HEK293 (cell line): Measurements from ENCODE around the gene GSAP.

Experiments
- BCL11A ChIP-seq: fragments of 450-650 bp; formaldehyde crosslinking; IDR thresholded peaks from 2 replicates; pipeline ENCODE4 v1.5.1; 2016; ENCODE audit warnings: low read depth, missing biosample characterization, missing genetic modification characterization
- CTCF ChIP-seq: fragments of 450-650 bp; formaldehyde crosslinking; IDR thresholded peaks from 2 replicates; pipeline ENCODE4 v1.5.1; 2016; ENCODE audit warnings: missing biosample characterization, missing genetic modification characterization
- ELK4 ChIP-seq: IDR thresholded peaks from 2 replicates; pipeline ENCODE4 v1.6.1; 2011; ENCODE audit warnings: mild to moderate bottlenecking, low read depth, low read length, borderline replicate concordance
- HOXA7 ChIP-seq: sonication (generic); formaldehyde crosslinking; IDR thresholded peaks from 2 replicates; pipeline ENCODE4 v1.8.1; 2022; ENCODE audit warnings: missing genetic modification reagents, borderline replicate concordance
- KLF1 ChIP-seq: fragments of 450-650 bp; formaldehyde crosslinking; IDR thresholded peaks from 2 replicates; pipeline ENCODE4 v1.5.1; 2016; ENCODE audit warnings: missing biosample characterization, missing genetic modification characterization
- REPIN1 ChIP-seq: fragments of 450-650 bp; formaldehyde crosslinking; IDR thresholded peaks from 2 replicates; pipeline ENCODE4 v1.5.1; 2017; ENCODE audit warnings: missing biosample characterization, missing genetic modification characterization, low read depth
- SCRT2 ChIP-seq: fragments of 450-650 bp; formaldehyde crosslinking; IDR thresholded peaks from 2 replicates; pipeline ENCODE4 v1.5.1; 2016; ENCODE audit warnings: missing biosample characterization, missing genetic modification characterization
- YY1 ChIP-seq: fragments of 450-650 bp; formaldehyde crosslinking; IDR thresholded peaks from 2 replicates; pipeline ENCODE4 v1.5.1; 2018; ENCODE audit warnings: missing biosample characterization, missing genetic modification characterization
- YY2 ChIP-seq: fragments of 450-650 bp; formaldehyde crosslinking; IDR thresholded peaks from 2 replicates; pipeline ENCODE4 v1.5.1; 2016; ENCODE audit warnings: missing biosample characterization, missing genetic modification characterization
- ZBTB1 ChIP-seq: fragments of 450-650 bp; formaldehyde crosslinking; IDR thresholded peaks from 2 replicates; pipeline ENCODE4 v1.5.1; 2016; ENCODE audit warnings: missing biosample characterization, missing genetic modification characterization
- ZBTB11 ChIP-seq: fragments of 450-650 bp; formaldehyde crosslinking; conservative IDR thresholded peaks from 2 replicates; pipeline ENCODE4 v1.5.1; 2016; ENCODE audit warnings: low read depth, missing biosample characterization, missing genetic modification characterization
- ZBTB6 ChIP-seq: fragments of 450-650 bp; formaldehyde crosslinking; IDR thresholded peaks from 2 replicates; pipeline ENCODE4 v1.5.1; 2017; ENCODE audit warnings: missing biosample characterization, missing genetic modification characterization
- ZIC2 ChIP-seq: fragments of 450-650 bp; formaldehyde crosslinking; IDR thresholded peaks from 2 replicates; pipeline ENCODE4 v1.5.1; 2016; ENCODE audit warnings: missing biosample characterization, missing genetic modification characterization
- ZNF10 ChIP-seq: fragments of 450-650 bp; formaldehyde crosslinking; IDR thresholded peaks from 2 replicates; pipeline ENCODE4 v1.5.1; 2017; ENCODE audit warnings: missing biosample characterization, missing genetic modification characterization
- ZNF112 ChIP-seq: fragments of 450-650 bp; formaldehyde crosslinking; IDR thresholded peaks from 2 replicates; pipeline ENCODE4 v1.5.0; 2017; ENCODE audit warnings: missing biosample characterization, missing genetic modification characterization
- ZNF133 ChIP-seq: fragments of 450-650 bp; formaldehyde crosslinking; IDR thresholded peaks from 2 replicates; pipeline ENCODE4 v1.5.1; 2016; ENCODE audit warnings: missing biosample characterization, missing genetic modification characterization
- ZNF140 ChIP-seq: fragments of 450-650 bp; formaldehyde crosslinking; IDR thresholded peaks from 2 replicates; pipeline ENCODE4 v1.5.1; 2016; ENCODE audit warnings: missing biosample characterization, missing genetic modification characterization
- ZNF157 ChIP-seq: fragments of 450-650 bp; formaldehyde crosslinking; IDR thresholded peaks from 2 replicates; pipeline ENCODE4 v1.5.1; 2016; ENCODE audit warnings: missing biosample characterization, missing genetic modification characterization
- ZNF16 ChIP-seq: fragments of 450-650 bp; formaldehyde crosslinking; IDR thresholded peaks from 2 replicates; pipeline ENCODE4 v1.5.1; 2016; ENCODE audit warnings: low read depth, missing biosample characterization, missing genetic modification characterization
- ZNF221 ChIP-seq: fragments of 450-650 bp; formaldehyde crosslinking; IDR thresholded peaks from 2 replicates; pipeline ENCODE4 v1.5.1; 2017; ENCODE audit warnings: missing biosample characterization, missing genetic modification characterization, borderline replicate concordance
- ZNF24 ChIP-seq: fragments of 450-650 bp; formaldehyde crosslinking; IDR thresholded peaks from 2 replicates; pipeline ENCODE4 v1.5.1; 2016; ENCODE audit warnings: missing biosample characterization, missing genetic modification characterization
- ZNF274 ChIP-seq, 2 experiments: fragments of 200-500 bp in 1 of 2; fragments of 450-650 bp in 1 of 2; sonication (Bioruptor generic) in 1 of 2; formaldehyde crosslinking in 1 of 2; IDR thresholded peaks; 2 replicates each; pipeline versions ENCODE4 v1.5.1 to v1.6.1; 2014 to 2016; ENCODE audit warnings: borderline replicate concordance in 1 of 2, inconsistent platforms in 1 of 2, low read length in 1 of 2, missing biosample characterization in 1 of 2, missing genetic modification characterization in 1 of 2
- ZNF341 ChIP-seq: fragments of 450-650 bp; formaldehyde crosslinking; IDR thresholded peaks from 2 replicates; pipeline ENCODE4; 2016; ENCODE audit warnings: low read depth, missing biosample characterization, missing genetic modification characterization
- ZNF350 ChIP-seq: fragments of 450-650 bp; formaldehyde crosslinking; IDR thresholded peaks from 2 replicates; pipeline ENCODE4 v1.5.0; 2017; ENCODE audit warnings: missing biosample characterization, mild to moderate bottlenecking, missing genetic modification characterization
- ZNF362 ChIP-seq: fragments of 450-650 bp; formaldehyde crosslinking; IDR thresholded peaks from 2 replicates; pipeline ENCODE4 v1.5.1; 2016; ENCODE audit warnings: missing biosample characterization, missing genetic modification characterization
- ZNF48 ChIP-seq: fragments of 450-650 bp; formaldehyde crosslinking; IDR thresholded peaks from 2 replicates; pipeline ENCODE4 v1.5.1; 2016; ENCODE audit warnings: missing biosample characterization, missing genetic modification characterization
- ZNF501 ChIP-seq: fragments of 450-650 bp; formaldehyde crosslinking; IDR thresholded peaks from 2 replicates; pipeline ENCODE4 v1.5.1; 2016; ENCODE audit warnings: missing biosample characterization, missing genetic modification characterization
- ZNF555 ChIP-seq: fragments of 450-650 bp; formaldehyde crosslinking; conservative IDR thresholded peaks from 2 replicates; pipeline ENCODE4 v1.5.1; 2017; ENCODE audit warnings: missing biosample characterization, mild to moderate bottlenecking, missing genetic modification characterization, inconsistent platforms
- ZNF600 ChIP-seq: fragments of 450-650 bp; formaldehyde crosslinking; IDR thresholded peaks from 2 replicates; pipeline ENCODE4 v1.5.1; 2016; ENCODE audit warnings: missing biosample characterization, missing genetic modification characterization
- ZNF623 ChIP-seq: fragments of 450-650 bp; formaldehyde crosslinking; IDR thresholded peaks from 2 replicates; pipeline ENCODE4 v1.5.1; 2016; ENCODE audit warnings: missing biosample characterization, missing genetic modification characterization
- ZNF76 ChIP-seq: fragments of 450-650 bp; formaldehyde crosslinking; IDR thresholded peaks from 2 replicates; pipeline ENCODE4; 2016; ENCODE audit warnings: low read depth, missing biosample characterization, missing genetic modification characterization, borderline replicate concordance
- ZNF843 ChIP-seq: fragments of 450-650 bp; formaldehyde crosslinking; IDR thresholded peaks from 2 replicates; pipeline ENCODE4 v1.5.1; 2016; ENCODE audit warnings: missing biosample characterization, missing genetic modification characterization
- ZSCAN23 ChIP-seq: fragments of 450-650 bp; formaldehyde crosslinking; IDR thresholded peaks from 2 replicates; pipeline ENCODE4 v1.5.1; 2016; ENCODE audit warnings: missing biosample characterization, missing genetic modification characterization

The GSAP gene

GRCh38 chr7:77415823-77416620 is at the start of gene GSAP (continued):
- TF ChIP-seq ZNF133 (tag by site-specific recombination) (no peak), ZNF76 (no peak), ZNF362 (tag by site-specific recombination) (no peak), ZSCAN23 (tag by site-specific recombination) (no peak), ZNF623 (tag by site-specific recombination) (no peak), YY2 (no peak), SCRT2 (tag by site-specific recombination) (no peak), ZBTB11 (tag by site-specific recombination) (no peak), ZNF501 (tag by site-specific recombination) (no peak), ZNF157 (tag by site-specific recombination) (no peak), ZNF24 (tag by site-specific recombination) (no peak), ZNF140 (tag by site-specific recombination) (no peak), ZNF10 (tag by site-specific recombination) (peak; percentile 86), ZNF555 (tag by site-specific recombination) (no peak), ZNF600 (tag by site-specific recombination) (no peak), YY1 (tag by site-specific recombination) (no peak), ZNF274 (IDR thresholded peaks at IDR 0.05; ENCODE audit: low read length) (no peak), ZNF274 (tag by site-specific recombination; IDR thresholded peaks at IDR 0.05; ENCODE audit: borderline replicate concordance) (no peak), ZBTB6 (tag by site-specific recombination) (0 out of 2 replicates have a peak, but pooled peaks have one; percentile 12), CTCF (no peak), BCL11A (tag by site-specific recombination) (no peak), ZNF112 (tag by site-specific recombination) (no peak), HOXA7 (CRISPR knock-in tag) (no peak), ELK4 (no peak), ZNF341 (tag by site-specific recombination) (peak; percentile 74), ZNF350 (no peak), ZNF16 (no peak), ZNF48 (tag by site-specific recombination) (no peak), ZNF843 (tag by site-specific recombination) (no peak), ZIC2 (peak; percentile 40; the same call in 1 of the 2 replicates), KLF1 (tag by site-specific recombination) (peak; percentile 34; the same call in 1 of the 2 replicates), REPIN1 (tag by site-specific recombination) (no peak), ZBTB1 (tag by site-specific recombination) (no peak), ZNF221 (no peak)
